Activated naive CD4-positive, alpha-beta T cell (primary cell): Measurements from ENCODE around the gene WBP1.
A peak's percentile ranks its signal among the peaks of the same experiment; 100 is the strongest.
"Not testable (repeated sequence)": the region's sequence is repeated elsewhere in the genome, so short reads cannot be mapped to it uniquely, and the experiment has no call there.

Source experiments
- DNase-seq, 4 experiments: peaks; one replicate each; lab custom pipeline; 2025; lab: John Stamatoyannopoulos, UW

WBP1 gene

DNA sequence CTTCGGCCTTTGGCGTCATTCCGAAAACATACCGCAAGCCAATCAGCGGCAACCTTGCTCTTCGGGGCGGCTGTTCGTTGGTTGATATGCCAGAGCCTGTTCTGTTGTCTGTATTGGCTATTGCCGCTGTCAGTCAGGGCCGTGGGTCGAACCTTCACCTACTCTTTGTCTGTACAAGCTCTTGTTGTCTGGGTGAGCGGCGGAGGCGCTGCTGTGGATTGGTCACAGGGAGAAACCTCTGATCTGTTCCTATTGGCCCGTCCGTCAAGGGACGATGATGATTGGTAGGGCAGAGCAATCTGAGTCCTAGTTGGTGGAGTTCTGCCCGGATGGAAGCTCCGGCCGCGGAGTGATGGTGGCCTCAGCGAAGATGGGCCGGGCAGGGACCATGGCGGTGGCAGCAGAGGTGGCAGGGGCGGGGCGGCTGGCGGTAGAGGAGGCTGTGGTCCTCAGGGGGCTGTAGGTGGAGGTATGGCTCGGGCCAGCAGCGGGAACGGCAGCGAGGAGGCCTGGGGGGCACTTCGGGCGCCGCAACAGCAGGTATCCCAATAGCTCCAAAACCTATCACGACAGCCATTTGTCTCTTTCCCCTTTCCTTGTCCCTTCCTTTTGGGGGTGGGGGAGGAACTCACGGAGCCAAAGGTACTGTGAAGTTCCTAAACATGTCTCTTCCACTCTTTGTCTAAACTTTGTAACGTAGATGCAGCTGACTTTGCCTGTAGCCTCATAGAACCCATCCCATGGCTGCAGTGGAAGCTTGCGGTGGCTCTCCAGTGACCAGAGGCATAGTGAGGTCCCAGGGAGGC is at the start of gene WBP1:
Gene WBP1, plus strand, starts transcription at position 307 of the 806 bp plus-strand sequence. Its CDS starts 165 bp downstream, at position 472.
- peak; percentile 90 to 96 (median 95) for DNase-seq

DNA sequence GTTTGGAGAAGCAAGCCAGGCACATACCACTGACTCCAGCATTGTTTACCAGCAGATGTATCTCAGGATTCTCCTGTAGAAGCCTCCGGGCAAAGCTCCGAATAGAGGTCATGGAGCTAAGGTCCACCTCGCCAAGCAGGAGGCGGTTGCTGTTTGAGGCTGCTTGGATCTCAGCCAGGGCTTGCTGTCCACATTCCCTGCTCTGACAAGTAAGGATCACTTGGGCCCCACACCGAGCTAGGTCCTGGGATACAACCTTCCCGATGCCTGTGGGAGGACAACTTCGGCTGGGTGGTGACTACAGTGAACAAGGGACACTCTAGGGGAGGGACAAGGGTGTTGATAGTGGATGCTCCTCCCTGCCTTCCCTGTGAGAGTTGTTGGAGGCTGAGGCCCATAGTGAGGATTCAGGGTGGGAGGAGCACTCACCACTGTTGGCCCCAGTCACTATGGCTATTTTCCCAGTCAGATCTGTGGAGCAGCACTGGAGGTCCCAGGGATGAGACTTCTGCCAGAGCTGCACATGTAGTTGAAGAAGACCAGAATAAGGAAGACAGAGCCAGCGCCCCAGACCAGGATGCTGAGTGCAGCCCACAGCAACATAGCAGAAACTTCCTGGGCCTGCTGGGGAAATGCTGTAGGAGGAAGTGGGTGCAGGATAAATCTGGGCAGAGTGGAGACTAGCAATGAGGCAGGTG is 45.1 kb upstream of the WBP1 start:
- no peak for DNase-seq

DNA sequence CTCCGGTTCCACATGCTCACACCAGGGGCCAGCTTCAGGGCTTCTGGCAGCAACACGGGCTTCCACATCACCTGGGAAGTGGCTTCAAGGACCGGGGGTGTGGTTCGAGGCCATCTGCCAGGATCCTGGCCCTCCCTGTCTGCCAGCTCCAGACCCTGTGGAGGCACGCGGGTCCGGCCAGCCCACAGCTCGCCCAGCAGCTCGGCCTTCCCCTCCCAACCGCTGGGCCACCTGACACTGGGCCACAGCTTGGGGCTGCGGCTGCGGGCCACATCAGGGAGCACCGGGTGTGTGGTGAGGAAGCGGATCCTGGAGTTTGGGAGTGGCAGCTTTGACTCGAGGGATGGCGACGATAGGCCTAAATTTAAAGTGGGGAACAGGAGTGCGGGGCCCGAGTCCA is 43.8 kb upstream of the WBP1 start:
- DNase-seq: no peak

DNA sequence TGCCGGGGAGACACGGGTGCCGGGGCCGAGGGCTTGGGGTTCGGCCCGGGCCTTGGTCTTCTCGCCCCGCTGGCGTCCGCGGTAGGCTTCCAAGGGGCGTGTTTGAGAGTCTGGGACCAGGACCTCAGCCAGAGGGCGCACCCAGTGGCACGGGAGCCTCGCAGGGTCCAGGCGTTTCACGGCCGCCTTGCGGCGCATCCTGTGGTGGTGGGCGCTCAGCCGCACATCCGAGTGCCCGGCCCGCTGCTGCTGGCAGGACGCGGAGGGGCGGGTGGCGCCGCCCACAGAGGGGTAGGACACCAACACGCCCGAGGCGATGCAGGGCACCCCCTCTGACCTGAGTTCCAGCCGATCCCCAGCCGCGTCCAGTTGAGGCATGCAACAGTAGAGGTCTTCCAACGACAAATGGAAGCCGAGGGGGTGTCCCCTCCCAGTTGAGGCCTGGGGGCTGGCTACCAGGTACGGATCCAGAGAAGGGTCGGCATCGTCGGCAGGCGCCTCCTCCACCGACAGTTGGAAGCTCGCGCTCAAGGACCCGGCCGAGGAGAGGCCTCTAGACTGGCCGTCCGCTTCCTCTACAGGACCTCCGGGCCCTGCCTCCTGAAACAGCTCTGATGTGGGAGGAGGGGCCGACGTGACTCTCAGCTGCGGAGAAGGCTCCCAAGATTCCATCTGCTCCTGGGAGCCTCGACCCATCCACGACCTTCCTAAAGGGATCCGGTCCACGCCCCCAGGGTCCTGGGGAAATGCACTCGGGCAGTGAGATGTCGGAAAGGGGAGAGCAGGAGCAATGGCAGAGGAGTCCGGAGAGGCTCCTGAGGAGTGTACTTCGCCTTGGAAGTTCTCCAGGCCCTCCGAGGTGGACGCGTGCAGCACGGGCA is 43.1 kb upstream of the WBP1 start:
- DNase-seq: peak in 1 of 4 experiments; percentile 31

DNA sequence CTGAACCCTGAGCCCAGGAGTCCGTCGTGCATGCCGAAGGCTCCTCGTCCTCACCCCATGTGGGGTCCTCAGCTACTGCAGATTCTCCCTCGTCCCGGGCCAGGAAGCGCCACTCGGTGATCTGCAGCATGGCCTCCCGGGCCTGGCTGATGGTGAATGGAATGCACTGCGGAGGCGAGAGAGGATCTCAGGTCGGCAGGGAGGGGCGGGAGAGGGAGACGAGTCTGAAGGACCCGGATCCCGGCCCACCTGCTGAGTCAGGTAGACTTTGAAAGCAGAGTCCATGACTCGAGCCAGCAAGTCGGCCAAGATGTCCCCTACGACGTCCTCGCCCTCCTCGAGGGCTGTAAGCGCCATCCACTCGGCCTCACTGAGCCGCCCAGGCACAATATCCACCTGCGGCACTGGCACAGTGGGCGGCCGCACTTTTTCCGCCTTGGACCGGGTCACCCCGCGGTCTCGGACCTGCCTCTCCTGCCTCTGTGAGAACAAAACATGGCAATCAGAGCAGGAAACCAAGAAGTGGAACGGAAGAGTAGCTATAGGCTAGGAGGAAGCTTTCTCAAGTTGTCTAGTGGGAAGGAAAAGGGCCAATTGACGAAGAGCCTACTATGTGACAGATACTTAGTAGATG is 42.4 kb upstream of the WBP1 start:
- no peak for DNase-seq

DNA sequence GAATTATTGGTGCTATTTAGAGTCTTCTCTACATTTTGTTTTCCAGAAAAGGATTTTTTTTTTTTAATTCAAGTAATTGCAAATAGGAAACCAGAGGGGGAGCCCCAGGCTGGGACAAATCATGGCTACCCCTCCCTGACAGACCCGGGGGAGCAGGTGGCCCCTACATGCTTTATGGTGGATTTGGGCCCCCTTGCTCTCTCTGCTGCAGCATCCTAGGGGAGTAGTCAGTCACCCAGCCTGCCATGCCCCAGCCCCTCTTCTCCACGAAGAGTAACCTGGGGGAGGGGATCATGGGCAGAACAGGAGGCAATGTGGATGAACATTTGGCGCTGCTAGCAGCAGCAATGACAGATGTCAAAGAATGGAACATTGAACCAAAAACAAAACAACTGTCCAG is 41.5 kb upstream of the WBP1 start:
- no peak for DNase-seq

DNA sequence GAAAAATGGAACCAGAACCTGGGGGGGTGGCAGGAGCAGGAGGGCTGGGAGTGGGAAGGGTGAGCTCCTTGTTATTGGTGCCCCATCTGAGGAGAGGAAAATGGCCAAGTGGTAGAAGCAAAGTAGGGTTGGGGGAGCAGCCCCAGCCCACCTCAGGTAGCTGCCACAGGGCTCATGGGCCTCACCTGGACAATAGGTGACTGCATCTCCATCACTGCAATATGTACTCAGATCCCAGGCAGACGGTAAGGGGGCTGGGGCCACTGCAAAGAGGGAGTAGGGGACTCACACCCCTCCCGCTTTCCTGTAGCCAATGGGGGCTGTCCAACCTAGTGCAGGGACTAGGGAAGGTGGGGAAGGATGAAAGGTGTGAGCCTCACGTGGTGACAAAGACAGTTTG is 41.0 kb upstream of the WBP1 start:
- no peak for DNase-seq

DNA sequence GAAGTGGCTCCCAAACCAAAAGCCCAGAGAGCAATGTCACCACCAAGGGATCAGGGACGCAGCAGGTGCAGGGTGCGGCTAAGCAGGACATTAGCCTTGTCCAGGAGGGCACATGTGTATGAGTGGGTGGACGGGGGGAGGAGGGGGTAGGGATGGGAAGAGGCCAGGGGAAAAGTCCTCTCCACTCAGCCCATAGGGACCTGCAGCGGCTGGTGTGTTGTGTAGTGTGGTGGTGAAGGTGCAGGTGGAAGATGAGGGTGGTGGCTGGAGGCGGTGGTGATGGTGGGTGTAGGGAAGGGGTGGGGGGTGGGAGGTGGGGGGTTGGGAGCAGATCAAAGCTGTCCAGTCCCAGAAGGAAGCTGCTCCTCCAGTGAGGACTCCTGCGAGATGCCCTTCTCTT is 40.5 kb upstream of the WBP1 start:
- no peak for DNase-seq

DNA sequence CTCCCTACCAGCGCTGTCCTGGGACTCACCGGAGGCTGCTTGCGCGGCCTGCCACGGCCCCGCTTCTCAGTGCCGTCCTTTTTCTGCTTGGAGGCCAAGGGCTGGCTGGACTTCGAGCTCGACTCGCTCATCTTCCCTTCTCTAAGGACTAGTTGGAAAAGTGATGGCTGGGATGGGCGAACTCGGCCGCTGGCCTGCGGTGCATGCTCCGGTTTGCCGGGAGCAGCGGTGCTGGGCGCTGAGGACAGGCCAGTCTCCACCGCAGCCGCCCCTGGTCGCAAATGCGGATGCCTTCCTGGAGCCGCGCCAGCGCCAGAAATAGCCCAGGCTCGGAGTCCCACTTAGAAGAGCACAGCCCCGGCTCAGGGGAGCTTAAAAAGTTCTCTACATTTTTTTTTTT is 39.9 kb upstream of the WBP1 start:
- no peak for DNase-seq

DNA sequence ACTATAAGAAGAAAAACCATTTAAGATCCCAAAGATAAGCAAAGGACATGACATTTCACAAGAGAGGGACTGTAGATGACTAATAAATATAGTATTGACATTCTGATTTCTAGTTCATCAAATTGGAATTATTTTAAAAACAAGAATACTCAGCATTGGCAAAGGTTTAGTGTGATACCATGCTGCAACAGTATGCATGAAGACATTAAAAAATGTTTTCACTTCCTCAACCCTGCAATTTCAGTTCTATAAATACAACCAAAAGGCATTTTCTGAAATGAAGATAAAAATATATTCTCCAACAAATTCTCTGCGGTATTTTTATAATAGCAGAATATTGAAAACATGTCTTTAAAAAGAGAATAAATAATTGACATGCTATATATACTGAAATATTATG is 38.9 kb upstream of the WBP1 start:
- no peak for DNase-seq

DNA sequence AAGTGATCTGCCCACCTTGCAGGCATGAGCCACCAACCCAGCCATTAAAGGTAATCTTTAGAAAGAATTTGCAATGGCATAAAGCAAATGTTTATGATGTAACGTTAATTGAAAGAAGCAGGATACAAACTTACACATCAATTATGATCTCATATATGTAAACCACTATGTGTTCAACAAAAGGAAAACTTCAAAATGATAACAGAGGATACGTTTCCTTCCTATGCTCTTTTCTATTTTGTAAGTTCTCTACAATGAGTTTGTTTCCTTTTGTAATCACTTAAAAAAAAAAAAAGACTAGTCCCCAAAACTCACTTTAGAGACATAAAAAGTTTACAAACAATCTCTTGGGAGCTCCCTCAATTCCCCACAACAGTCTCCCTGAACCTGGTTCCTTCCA is 38.2 kb upstream of the WBP1 start:
- no peak for DNase-seq

DNA sequence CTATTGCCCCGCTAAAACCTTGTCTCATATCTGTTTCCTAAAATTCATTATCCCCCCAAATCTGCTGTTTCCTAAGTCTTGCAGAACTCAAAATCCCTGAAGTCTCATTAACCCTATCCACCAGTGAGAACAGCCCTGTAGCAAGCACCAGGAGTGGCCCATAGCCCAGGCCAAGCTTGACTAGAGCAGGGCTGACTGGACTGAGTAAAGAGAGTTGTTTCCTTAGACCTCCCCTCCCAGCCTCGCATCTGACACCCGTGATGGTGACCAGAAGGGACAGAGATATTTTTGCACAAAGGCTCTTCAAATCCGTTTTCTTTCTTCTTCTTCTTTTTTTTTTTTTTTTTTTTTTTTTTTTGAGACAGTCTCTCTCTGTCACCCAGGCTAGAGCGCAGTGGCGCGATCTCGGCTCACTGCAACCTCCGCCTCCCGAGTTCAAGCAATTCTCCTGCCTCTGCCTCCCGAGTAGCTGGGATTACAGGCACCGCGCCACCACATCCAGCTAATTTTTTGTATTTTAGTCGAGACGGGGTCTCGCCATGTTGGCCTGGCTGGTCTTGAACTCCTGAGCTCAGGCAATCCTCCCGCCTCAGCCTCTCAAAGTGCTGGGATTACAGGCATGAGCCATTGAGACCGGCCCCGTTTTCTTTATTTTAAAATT is 37.7 kb upstream of the WBP1 start:
- DNase-seq: not testable (repeated sequence)

DNA sequence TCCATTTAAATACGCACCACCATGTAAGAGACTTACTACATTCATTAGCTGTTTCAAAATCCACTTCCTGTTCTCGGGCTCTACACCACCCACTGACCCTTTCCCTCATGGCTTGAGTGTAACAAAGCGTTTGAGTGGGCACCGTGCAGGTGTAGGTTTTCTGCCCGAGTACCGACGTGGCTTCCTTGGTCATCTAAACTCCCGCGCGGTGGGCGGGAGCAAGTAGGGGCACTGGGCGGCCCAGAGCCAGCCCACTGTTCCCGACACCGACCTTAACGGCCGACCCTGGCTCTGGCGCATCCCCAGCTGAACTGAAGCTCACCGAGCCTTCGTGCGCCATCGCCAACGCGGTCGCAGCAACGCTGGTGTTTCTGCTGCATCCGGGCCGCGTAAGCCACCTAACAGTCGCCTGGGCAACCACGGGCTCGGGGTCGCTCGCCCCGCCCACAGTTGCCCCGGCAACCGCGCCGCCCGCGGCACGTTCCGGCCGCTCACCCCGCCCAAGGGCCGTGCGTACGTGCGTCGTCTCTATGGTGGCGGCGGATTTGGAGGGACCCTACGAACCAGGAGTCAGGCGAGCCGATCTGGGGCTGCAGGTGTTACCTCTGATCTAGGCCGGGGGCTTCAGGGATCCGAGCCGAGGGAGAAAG is 36.9 kb upstream of the WBP1 start, which contains the start of the genes C2orf81 and WDR54:
Gene C2orf81, minus strand, starts transcription at position 399 of the 650 bp plus-strand sequence. Its CDS starts 59 bp downstream, at position 340.
Gene WDR54, plus strand, starts transcription at position 510 of the 650 bp plus-strand sequence. CDS start 424 bp downstream, outside the sequence.
- peak; percentile 75 to 96 (median 86) for DNase-seq

DNA sequence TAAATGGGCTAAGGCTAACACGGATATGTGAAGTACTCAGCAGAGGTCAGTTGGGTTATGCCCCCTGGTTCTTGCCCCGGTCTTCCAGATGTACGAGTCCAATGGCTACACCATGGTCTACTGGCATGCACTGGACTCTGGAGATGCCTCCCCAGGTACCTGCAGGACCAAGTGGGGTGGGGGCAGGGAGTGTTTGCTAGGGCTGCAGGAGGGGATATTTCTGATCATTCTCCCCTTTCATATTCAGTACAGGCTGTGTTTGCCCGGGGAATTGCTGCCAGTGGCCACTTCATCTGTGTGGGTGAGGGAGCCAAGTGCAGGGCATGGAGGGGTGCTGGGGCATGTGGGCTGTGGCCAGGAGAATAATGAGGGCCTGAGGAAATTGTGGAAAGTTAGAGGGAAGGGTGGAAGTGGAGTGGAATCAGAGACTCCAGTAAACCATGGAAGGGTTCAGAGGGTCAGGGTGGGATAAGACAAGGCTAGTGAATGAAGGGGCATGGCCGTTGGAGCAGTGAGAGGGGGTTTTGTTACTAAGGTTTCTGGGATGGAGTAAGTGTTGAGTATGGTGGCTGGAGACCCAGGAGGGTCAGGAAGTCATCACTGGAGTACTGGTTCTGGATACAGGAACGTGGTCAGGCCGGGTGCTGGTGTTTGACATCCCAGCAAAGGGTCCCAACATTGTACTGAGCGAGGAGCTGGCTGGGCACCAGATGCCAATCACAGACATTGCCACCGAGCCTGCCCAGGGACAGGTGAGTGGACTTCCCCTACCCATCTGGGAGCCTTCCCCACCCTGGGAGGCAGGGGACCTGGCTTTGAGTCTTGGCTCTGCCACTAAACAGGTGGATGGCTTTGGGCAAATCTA is 34.8 kb upstream of the WBP1 start:
- no peak for DNase-seq

DNA sequence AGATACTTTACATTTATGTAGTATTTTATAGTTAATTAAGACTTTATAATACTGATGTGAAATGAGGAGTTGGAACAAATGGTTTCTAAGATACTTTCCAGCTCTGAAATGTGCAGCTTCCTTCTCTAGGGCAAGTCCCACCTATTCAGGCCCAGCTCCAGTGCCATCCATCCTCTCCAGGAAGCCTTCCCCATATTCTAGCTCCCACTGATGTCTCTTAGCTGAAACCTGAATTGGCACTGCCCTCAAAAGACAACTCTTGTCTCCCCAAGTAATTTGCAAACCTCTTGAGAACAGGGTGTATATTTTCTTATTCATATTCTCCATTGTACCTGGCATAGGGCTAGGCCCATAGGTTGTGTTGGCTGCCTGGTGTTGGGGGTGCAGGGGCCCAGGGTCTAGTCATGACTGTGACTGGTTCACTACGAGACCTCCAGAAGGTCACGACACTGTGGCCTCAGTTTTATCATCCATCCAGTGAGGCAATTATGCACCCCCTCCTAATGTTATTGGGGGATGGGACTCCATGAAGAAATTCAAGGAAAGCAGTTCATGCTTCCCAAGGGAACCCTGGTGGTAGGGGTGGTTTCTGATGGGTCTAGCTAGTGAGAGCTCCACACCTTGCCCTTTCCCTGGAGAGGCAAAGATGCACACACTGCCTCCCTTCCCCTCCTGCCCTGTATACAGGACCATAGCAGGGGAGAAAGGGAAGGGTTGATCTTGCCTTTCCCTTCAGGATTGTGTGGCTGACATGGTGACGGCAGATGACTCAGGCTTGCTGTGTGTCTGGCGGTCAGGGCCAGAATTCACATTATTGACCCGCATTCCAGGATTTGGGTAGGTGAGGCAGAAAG is 33.9 kb upstream of the WBP1 start:
- no peak for DNase-seq

DNA sequence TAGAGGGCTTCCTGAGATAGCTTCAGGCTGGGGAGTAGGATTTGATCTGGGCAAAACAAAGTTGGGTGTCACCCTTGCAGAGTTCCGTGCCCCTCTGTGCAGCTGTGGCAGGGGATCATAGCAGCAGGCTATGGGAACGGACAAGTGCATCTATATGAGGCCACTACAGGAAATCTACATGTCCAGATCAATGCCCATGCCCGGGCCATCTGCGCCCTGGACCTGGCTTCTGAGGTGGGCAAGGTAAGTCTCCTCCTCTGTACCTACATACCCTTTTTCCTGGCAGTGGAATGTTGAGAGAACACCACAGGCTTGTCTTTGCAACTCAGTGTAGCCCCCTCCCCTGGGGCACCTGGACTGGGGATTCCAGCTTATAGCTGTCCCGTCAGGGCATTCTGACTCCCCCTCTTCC is 33.2 kb upstream of the WBP1 start:
- DNase-seq: no peak

DNA sequence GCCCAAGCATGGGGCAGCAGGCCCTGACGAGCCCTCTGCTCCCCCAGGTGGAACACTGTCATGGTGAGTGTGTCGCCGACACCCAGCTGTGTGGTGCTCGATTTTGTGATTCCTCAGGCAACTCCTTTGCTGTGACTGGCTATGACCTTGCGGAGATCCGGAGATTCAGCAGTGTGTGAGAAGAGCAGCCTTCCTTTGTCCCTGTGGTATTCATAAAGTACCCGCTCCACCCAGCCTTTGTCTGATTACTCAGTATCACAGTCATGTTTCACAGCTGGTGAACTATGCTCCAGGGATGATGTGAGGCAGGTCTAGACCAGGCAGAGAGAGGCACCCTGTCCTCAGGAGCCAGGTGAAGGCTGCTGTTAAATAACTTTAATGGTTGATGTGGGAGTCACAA is 32.7 kb upstream of the WBP1 start:
- DNase-seq: no peak

DNA sequence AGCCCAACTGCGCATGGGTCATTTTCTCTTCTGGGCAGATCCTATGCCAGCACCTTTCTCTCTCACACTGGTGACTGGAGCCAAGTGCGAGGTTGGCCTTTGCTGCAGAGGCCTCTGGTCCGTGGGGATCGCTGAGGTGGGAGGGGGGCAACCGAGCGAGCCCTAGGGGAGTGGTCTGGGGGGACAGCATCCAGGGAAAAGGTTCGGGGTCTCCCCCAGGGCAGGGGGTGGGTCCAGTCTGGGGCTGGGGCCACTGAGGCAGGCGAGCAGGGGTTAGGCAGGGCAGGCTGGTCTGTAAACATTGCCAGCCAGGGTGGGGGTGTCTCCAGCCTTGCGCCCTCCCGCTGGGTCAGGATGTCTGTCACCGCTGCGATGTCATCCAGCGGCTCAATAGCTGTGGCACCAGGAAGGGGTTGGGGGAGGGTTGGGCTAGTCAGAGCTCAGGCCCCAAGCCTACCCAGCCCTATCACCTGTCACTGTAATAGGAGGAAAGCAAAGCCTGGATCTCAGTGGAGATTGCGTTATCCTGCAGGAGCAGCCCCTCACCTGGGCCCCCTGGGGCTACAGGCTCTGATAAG is 32.0 kb upstream of the WBP1 start:
- DNase-seq: no peak
